Purkinje cell (primary cell): Measurements from ENCODE around the gene C3orf85. TPM values are rescaled to one million over a fixed set of nuclear protein-coding genes. Genes with fewer than 3 reads are reported as not detected.

Experiments used
- polyA plus RNA-seq: library from polyadenylated mRNA; unstranded; fragments of >200 nt; fragmentation: Nextera tagmentation; gene quantifications from 2 replicates; pipeline ENCODE4 v1.2.1, GENCODE V29; 2014

C3orf85 gene, protein sequence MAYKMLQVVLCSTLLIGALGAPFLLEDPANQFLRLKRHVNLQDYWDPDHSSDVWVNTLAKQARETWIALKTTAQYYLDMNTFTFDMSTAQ
- not detected in 2 replicates for polyA plus RNA-seq

DNA sequence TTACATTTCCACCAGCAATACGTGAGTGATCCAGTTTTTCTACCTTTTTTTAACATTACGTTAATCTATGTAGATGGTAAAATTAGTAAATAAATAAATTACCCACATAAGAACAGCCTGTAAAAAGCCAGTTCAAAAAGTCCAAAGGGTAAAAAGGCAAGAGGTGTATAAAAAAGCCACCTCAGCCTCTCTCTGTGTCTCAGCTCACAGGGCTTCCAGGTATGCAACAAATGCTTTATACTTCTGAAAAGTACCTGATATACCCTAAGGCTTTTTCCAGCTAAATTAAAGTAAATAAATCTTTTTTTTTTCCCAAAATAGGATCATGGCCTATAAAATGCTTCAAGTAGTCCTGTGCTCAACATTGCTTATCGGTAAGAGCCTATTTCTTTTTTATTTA, at the start of gene C3orf85:
Gene C3orf85 (plus strand): TSS at position 197 of the 400 bp plus-strand sequence. CDS start 129 bp downstream, at position 326.

DNA sequence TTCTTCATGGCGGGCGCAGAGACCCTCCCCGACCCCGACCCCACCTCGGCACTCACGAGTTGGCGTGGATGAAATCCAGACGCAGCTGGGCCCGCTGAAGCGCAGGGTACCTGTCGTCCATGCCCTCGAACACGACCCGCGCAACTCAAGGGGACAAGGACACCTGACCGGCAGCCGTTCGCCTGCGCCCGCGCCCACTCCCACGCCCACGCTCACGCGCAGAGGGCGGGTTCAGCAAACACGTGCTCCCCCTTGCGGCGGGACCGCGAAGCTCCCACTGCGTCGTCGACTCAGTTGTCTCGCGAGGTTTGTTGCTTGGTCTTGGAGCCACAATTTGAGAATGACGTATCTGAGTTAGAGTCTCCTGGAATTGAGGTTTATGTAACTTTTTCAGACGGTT, 18.6 kb upstream of the C3orf85 start, which contains the start of gene MORC1:
Gene MORC1 (minus strand): TSS at position 196 of the 400 bp plus-strand sequence. CDS start 75 bp downstream, at position 121.

Other genes starting within 250 kb of the C3orf85 start
- not detected in 2 replicates for gene GUCA1C, start 182.8 kb upstream of the C3orf85 start, polyA plus RNA-seq
- gene MORC1, start 18.6 kb upstream of the C3orf85 start, polyA plus RNA-seq, result not detected in 2 replicates
- not detected in 2 replicates for gene DPPA2, start 179.8 kb downstream of the C3orf85 start, polyA plus RNA-seq
- gene DPPA4, start 200.8 kb downstream of the C3orf85 start, polyA plus RNA-seq, result not detected in 2 replicates